ENCODE data around the gene SNX32.

DNA sequence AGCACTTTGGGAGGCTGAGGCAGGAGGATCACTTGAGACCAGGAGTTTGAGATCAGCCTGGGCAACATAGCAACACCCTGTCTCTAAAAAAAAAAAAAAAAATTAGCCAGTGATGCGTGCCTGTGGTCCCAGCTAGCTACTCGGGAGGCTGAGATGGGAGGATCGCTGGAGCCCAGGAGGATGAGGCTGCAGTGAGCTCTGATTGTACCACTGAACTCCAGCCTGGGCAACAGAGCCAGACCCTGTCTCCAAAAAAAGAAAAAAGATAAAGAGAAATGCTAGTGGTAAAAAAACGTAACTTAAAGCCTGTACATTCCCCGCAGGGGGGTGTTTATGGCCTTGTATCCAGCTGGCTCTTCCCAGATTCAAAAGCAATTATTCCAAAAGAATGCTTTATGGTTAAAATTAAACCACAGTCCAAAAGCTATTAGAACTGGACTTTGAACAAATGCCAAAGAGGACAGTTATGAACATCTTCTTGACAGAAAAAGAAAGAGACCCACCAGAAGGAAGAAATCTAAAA lies 16.4 kb upstream of the SNX32 start:
- no peak for TF ChIP-seq HOXA7 (CRISPR knock-in tag; IDR thresholded peaks at IDR 0.05)
- TF ChIP-seq, protein P1, sequence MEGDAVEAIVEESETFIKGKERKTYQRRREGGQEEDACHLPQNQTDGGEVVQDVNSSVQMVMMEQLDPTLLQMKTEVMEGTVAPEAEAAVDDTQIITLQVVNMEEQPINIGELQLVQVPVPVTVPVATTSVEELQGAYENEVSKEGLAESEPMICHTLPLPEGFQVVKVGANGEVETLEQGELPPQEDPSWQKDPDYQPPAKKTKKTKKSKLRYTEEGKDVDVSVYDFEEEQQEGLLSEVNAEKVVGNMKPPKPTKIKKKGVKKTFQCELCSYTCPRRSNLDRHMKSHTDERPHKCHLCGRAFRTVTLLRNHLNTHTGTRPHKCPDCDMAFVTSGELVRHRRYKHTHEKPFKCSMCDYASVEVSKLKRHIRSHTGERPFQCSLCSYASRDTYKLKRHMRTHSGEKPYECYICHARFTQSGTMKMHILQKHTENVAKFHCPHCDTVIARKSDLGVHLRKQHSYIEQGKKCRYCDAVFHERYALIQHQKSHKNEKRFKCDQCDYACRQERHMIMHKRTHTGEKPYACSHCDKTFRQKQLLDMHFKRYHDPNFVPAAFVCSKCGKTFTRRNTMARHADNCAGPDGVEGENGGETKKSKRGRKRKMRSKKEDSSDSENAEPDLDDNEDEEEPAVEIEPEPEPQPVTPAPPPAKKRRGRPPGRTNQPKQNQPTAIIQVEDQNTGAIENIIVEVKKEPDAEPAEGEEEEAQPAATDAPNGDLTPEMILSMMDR (IDR thresholded peaks at IDR 0.05), result no peak
- no peak for TF ChIP-seq POLR2A (IDR thresholded peaks at IDR 0.05; ENCODE audit: low read length)
- TF ChIP-seq ZC3H11A (IDR thresholded peaks at IDR 0.05), result no peak
- no peak for TF ChIP-seq RFX5 (IDR thresholded peaks at IDR 0.05)
- TF ChIP-seq, protein P2, sequence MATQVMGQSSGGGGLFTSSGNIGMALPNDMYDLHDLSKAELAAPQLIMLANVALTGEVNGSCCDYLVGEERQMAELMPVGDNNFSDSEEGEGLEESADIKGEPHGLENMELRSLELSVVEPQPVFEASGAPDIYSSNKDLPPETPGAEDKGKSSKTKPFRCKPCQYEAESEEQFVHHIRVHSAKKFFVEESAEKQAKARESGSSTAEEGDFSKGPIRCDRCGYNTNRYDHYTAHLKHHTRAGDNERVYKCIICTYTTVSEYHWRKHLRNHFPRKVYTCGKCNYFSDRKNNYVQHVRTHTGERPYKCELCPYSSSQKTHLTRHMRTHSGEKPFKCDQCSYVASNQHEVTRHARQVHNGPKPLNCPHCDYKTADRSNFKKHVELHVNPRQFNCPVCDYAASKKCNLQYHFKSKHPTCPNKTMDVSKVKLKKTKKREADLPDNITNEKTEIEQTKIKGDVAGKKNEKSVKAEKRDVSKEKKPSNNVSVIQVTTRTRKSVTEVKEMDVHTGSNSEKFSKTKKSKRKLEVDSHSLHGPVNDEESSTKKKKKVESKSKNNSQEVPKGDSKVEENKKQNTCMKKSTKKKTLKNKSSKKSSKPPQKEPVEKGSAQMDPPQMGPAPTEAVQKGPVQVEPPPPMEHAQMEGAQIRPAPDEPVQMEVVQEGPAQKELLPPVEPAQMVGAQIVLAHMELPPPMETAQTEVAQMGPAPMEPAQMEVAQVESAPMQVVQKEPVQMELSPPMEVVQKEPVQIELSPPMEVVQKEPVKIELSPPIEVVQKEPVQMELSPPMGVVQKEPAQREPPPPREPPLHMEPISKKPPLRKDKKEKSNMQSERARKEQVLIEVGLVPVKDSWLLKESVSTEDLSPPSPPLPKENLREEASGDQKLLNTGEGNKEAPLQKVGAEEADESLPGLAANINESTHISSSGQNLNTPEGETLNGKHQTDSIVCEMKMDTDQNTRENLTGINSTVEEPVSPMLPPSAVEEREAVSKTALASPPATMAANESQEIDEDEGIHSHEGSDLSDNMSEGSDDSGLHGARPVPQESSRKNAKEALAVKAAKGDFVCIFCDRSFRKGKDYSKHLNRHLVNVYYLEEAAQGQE (IDR thresholded peaks at IDR 0.05), result no peak
- TF ChIP-seq SMC3 (IDR thresholded peaks at IDR 0.05), result no peak
- no peak for TF ChIP-seq CHD2 (IDR thresholded peaks at IDR 0.05; ENCODE audit: low read length, partially characterized antibody)
- TF ChIP-seq CHD4 (IDR thresholded peaks at IDR 0.05; ENCODE audit: borderline replicate concordance), result no peak
- no peak; the same call in 1 of the 2 replicates for TF ChIP-seq PHF8 (IDR thresholded peaks at IDR 0.05; ENCODE audit: borderline replicate concordance, low read depth)
- TF ChIP-seq CEBPB (IDR thresholded peaks at IDR 0.05), result no peak
- no peak for TF ChIP-seq FOXS1 (CRISPR knock-in tag; IDR thresholded peaks at IDR 0.05)
- TF ChIP-seq, protein P3, sequence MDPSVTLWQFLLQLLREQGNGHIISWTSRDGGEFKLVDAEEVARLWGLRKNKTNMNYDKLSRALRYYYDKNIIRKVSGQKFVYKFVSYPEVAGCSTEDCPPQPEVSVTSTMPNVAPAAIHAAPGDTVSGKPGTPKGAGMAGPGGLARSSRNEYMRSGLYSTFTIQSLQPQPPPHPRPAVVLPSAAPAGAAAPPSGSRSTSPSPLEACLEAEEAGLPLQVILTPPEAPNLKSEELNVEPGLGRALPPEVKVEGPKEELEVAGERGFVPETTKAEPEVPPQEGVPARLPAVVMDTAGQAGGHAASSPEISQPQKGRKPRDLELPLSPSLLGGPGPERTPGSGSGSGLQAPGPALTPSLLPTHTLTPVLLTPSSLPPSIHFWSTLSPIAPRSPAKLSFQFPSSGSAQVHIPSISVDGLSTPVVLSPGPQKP (IDR thresholded peaks at IDR 0.05; ENCODE audit: low read depth, low read length), result no peak
- TF ChIP-seq, protein P4, sequence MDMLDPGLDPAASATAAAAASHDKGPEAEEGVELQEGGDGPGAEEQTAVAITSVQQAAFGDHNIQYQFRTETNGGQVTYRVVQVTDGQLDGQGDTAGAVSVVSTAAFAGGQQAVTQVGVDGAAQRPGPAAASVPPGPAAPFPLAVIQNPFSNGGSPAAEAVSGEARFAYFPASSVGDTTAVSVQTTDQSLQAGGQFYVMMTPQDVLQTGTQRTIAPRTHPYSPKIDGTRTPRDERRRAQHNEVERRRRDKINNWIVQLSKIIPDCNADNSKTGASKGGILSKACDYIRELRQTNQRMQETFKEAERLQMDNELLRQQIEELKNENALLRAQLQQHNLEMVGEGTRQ (IDR thresholded peaks at IDR 0.05), result no peak
